ENCODE results near the gene TBC1D16. TPM values are rescaled to one million over a fixed set of nuclear protein-coding genes. Genes with fewer than 3 reads are reported as not detected.

Gene TBC1D16
- total RNA-seq, 2 donors from 2014 or later = 1.6 to 1.8 TPM

- no peaks in the 10 kb centered on the region for H3K27me3 Mint-ChIP-seq
- H3K4me1 Mint-ChIP-seq = peaks cover 4% of the 10 kb centered on the region
- H3K4me3 Mint-ChIP-seq = no peak overlapping the region
- no peaks in the 10 kb centered on the region for H3K36me3 Mint-ChIP-seq (ENCODE audit: low read depth)
- no peaks in the 10 kb centered on the region for H3K9me3 Mint-ChIP-seq
- no peak overlapping the region for H3K27ac Mint-ChIP-seq
- no peak for ATAC-seq (replicated peaks)
These were observed 88.2 kb downstream of the TBC1D16 start for GRCh38 chr17:79947351-79948031.

GRCh38 chr17:79946352-79947231 is 89.1 kb downstream of the TBC1D16 start:
- no peaks in the 10 kb centered on the region for H3K27me3 Mint-ChIP-seq
- H3K27ac Mint-ChIP-seq = no peak overlapping the region
- H3K4me3 Mint-ChIP-seq = no peak overlapping the region
- no peaks in the 10 kb centered on the region for H3K9me3 Mint-ChIP-seq
- ATAC-seq (replicated peaks) = no peak
- no peaks in the 10 kb centered on the region for H3K36me3 Mint-ChIP-seq (ENCODE audit: low read depth)
- H3K4me1 Mint-ChIP-seq = peaks cover 4% of the 10 kb centered on the region

- H3K36me3 Mint-ChIP-seq (ENCODE audit: low read depth) = no peaks in the 10 kb centered on the region
- H3K27ac Mint-ChIP-seq = no peak overlapping the region
- H3K4me1 Mint-ChIP-seq = peaks cover 4% of the 10 kb centered on the region
- H3K9me3 Mint-ChIP-seq = no peaks in the 10 kb centered on the region
- no peaks in the 10 kb centered on the region for H3K27me3 Mint-ChIP-seq
- ATAC-seq (replicated peaks) = no peak
- no peak overlapping the region for H3K4me3 Mint-ChIP-seq
These were observed 89.9 kb downstream of the TBC1D16 start for GRCh38 chr17:79945591-79946255.

GRCh38 chr17:79944821-79945391 is 90.8 kb downstream of the TBC1D16 start:
- Mint-ChIP-seq H3K36me3 (ENCODE audit: low read depth) (no peaks in the 10 kb centered on the region), H3K27me3 (no peaks in the 10 kb centered on the region), H3K9me3 (no peaks in the 10 kb centered on the region), H3K27ac (no peak overlapping the region), H3K4me1 (peaks cover 4% of the 10 kb centered on the region), H3K4me3 (no peak overlapping the region)
- ATAC-seq (replicated peaks) = no peak

- ATAC-seq (replicated peaks) = no peak
- Mint-ChIP-seq H3K36me3 (ENCODE audit: low read depth) (no peaks in the 10 kb centered on the region), H3K27ac (no peak overlapping the region), H3K4me3 (no peak overlapping the region), H3K4me1 (peaks cover 4% of the 10 kb centered on the region), H3K27me3 (no peaks in the 10 kb centered on the region), H3K9me3 (no peaks in the 10 kb centered on the region)
These were observed 91.3 kb downstream of the TBC1D16 start for GRCh38 chr17:79944251-79944812.

GRCh38 chr17:79943347-79944241 is 92.1 kb downstream of the TBC1D16 start:
- ATAC-seq (replicated peaks) = peak; percentile 8
- peak overlapping the region; percentile 59 for H3K27ac Mint-ChIP-seq
- no peaks in the 10 kb centered on the region for H3K27me3 Mint-ChIP-seq
- H3K4me1 Mint-ChIP-seq = peaks cover 4% of the 10 kb centered on the region
- H3K4me3 Mint-ChIP-seq = peak overlapping the region; percentile 46
- no peaks in the 10 kb centered on the region for H3K36me3 Mint-ChIP-seq (ENCODE audit: low read depth)
- no peaks in the 10 kb centered on the region for H3K9me3 Mint-ChIP-seq

GRCh38 chr17:79942591-79943346 is 92.9 kb downstream of the TBC1D16 start:
- Mint-ChIP-seq H3K9me3 (no peaks in the 10 kb centered on the region), H3K36me3 (ENCODE audit: low read depth) (no peaks in the 10 kb centered on the region), H3K4me1 (peaks cover 4% of the 10 kb centered on the region), H3K27ac (peak overlapping the region; percentile 59), H3K4me3 (peak overlapping the region; percentile 46), H3K27me3 (no peaks in the 10 kb centered on the region)
- ATAC-seq (replicated peaks) = peak; percentile 78

GRCh38 chr17:79942011-79942405 is 93.7 kb downstream of the TBC1D16 start:
- Mint-ChIP-seq H3K27ac (no peak overlapping the region), H3K27me3 (no peaks in the 10 kb centered on the region), H3K4me3 (no peak overlapping the region), H3K36me3 (ENCODE audit: low read depth) (no peaks in the 10 kb centered on the region), H3K9me3 (no peaks in the 10 kb centered on the region), H3K4me1 (peaks cover 4% of the 10 kb centered on the region)
- no peak for ATAC-seq (replicated peaks)

- H3K9me3 Mint-ChIP-seq = no peaks in the 10 kb centered on the region
- no peaks in the 10 kb centered on the region for H3K27me3 Mint-ChIP-seq
- no peaks in the 10 kb centered on the region for H3K36me3 Mint-ChIP-seq (ENCODE audit: low read depth)
- no peak for ATAC-seq (replicated peaks)
- no peak overlapping the region for H3K27ac Mint-ChIP-seq
- H3K4me3 Mint-ChIP-seq = no peak overlapping the region
- peaks cover 4% of the 10 kb centered on the region for H3K4me1 Mint-ChIP-seq
These were observed 94.3 kb downstream of the TBC1D16 start for GRCh38 chr17:79941088-79942010.

- no peak overlapping the region for H3K4me3 Mint-ChIP-seq
- H3K9me3 Mint-ChIP-seq = no peaks in the 10 kb centered on the region
- no peak overlapping the region for H3K27ac Mint-ChIP-seq
- no peaks in the 10 kb centered on the region for H3K27me3 Mint-ChIP-seq
- ATAC-seq (replicated peaks) = no peak
- peaks cover 4% of the 10 kb centered on the region for H3K4me1 Mint-ChIP-seq
- no peaks in the 10 kb centered on the region for H3K36me3 Mint-ChIP-seq (ENCODE audit: low read depth)
These were observed 95.1 kb downstream of the TBC1D16 start for GRCh38 chr17:79940459-79941087.

- H3K27me3 Mint-ChIP-seq = no peaks in the 10 kb centered on the region
- no peak for ATAC-seq (replicated peaks)
- no peaks in the 10 kb centered on the region for H3K36me3 Mint-ChIP-seq (ENCODE audit: low read depth)
- H3K27ac Mint-ChIP-seq = no peak overlapping the region
- no peak overlapping the region for H3K4me3 Mint-ChIP-seq
- H3K9me3 Mint-ChIP-seq = no peaks in the 10 kb centered on the region
- H3K4me1 Mint-ChIP-seq = peaks cover 4% of the 10 kb centered on the region
These were observed 95.8 kb downstream of the TBC1D16 start for GRCh38 chr17:79939755-79940458.

Measured in activated T-helper 17 cell treated with anti-CD3 and anti-CD28 coated beads, Interleukin-2, amount 50 U/mL, for 72 hours (primary cell).